ENCODE results near the gene RGS12.
A peak's percentile ranks its signal among the peaks of the same experiment; 100 is the strongest.

Gene RGS12

GRCh38 chr4:3292571-3293400 is at the start of gene RGS12:
Gene RGS12, plus strand, starts transcription at chr4:3293021. Its CDS starts 23,150 bp downstream, at chr4:3316171.
- DNase-seq = peak; percentile 61

GRCh38 chr4:3243136-3243780 is 49.6 kb upstream of the RGS12 start:
- DNase-seq = no peak

DNA sequence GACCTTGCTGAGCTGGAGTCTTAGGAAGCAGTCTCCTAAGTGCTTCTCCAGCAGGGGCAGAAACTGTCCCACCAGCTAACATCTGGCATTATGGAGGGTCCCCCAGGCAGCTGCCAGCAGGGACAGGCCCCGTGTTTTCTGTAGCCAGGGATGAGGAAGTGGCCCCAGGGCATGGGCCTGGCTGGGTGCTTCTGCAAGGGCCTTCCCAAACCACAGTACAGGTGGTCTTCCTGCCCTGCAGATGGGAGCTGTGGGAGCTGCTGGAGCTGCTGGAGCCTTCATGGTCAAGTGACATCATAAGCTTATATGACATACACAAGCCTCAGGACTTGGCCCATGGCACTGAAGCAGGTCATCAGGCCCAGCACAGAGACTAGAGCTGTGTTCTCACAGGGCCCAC is 48.8 kb upstream of the RGS12 start:
- no peak for DNase-seq

DNA sequence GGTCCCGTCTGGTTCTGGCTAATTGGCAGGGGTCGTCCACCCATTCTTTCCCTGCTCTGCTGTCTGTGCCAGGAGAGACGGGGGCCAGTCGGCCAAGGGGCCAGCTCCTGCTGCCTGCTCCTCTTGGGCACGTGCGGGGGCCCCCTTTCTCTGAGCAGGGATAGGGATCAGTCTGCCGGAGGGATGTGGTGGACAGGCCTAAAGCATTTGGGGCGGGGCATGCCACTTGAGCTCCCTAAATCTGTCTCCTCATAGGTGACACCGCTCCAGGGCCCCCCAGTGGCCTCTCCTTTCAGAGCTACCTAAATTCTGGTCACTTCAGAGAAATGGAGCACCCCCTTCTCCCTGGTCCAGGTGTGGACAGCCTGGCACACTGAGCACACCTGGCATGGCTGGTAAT is 48.1 kb upstream of the RGS12 start:
- no peak for DNase-seq

GRCh38 chr4:3245676-3246075 is 47.1 kb upstream of the RGS12 start:
- DNase-seq = no peak

- DNase-seq = no peak
Observed at GRCh38 chr4:3246458-3247398, 46.1 kb upstream of the RGS12 start.

DNA sequence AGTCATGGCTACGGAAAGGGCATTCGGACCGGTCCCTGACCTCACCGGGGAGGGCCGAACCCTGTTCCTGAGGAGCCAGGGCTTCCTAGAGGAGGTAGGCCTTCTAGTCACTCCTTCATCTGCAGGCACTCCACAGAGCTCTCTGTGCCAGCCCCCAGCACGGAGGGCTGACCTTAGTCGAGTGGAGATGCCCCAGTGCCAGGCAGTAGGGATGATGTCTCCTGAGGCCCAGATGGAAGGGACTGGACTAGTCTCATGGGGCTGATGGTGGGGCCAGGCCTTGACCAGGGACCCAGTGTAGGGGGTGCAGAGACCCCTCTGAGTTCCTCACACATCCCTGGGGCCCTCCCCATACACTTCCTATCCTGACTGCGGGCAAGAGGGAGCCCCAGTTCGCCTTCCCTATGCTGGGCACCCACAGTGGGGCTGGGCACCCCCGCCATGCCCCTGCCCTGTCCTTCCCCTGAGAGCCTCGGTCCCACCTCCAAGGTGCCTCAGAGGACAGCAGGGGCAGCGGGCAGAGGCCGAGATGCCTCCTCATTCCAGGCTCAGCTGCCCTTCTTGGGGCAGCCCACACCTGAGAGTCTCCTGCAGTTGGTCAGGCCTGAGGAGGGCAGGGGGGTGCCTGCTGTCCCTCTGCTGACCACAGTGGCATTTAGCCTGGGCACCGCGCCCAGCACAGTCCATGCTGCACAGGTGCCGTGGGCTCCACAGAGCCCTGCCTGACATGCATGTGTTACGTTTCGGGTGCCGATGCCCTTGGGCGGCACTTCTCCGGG is 45.2 kb upstream of the RGS12 start:
- no peak for DNase-seq

DNA sequence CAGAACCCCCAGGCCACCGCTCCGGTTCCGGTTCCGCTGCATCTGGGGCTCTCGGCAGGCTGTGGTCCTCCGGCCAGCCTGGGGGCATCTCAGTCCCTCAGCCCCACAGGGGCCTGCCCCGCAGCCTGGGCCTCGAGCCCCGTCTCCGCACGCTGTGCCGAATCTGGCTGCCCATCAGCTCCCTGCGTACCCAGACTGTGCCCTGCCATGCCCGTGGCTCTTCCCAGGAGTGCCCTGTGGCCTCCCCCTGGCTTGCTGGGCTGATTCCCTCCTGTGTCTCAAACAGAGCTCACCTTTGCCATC is 44.7 kb upstream of the RGS12 start:
- no peak for DNase-seq

DNA sequence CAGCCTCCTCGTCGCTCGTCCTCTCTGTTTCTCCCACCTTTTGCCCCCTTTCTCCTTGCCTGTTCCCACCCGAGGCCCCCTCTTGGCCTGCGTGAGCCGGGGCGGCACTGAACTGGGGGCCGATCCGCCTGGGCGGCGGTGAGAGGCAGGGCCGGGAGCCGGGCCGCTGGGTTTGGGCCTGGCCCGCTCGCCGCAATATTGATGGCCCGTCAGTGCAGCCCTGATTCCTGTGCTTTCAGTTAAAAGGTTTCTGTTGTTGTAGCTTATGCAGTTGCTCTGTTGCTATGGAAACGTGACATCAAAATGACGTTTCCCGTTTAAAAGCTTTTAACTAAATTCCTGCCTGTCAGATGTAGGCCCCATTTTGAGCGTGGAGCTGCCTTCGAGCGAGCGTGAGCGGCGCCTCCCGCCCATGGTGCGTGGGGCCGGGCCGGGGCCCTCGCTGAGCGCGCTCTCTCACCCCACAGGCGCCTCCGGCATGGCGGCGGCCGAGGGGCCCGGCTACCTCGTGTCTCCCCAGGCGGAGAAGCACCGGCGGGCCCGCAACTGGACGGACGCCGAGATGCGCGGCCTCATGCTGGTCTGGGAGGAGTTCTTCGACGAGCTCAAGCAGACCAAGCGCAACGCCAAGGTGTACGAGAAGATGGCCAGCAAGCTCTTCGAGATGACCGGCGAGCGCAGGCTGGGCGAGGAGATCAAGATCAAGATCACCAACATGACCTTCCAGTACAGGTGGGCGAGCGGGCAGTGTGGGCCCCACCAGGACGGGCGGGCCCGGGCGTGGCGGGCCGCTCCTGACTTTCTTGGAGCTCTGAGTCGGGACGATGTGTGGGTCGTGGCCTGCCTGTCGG is 43.8 kb upstream of the RGS12 start, which contains the start of gene MSANTD1:
MSANTD1 (plus strand) TSS at position 349 of the 851 bp plus-strand sequence; CDS start at position 413, 64 bp downstream.
- no peak for DNase-seq

- no peak for DNase-seq
Observed at GRCh38 chr4:3249711-3250437, 42.9 kb upstream of the RGS12 start.

GRCh38 chr4:3250438-3250955 is 42.3 kb upstream of the RGS12 start:
- no peak for DNase-seq

GRCh38 chr4:3250956-3251690 is 41.7 kb upstream of the RGS12 start:
- DNase-seq = no peak

DNA sequence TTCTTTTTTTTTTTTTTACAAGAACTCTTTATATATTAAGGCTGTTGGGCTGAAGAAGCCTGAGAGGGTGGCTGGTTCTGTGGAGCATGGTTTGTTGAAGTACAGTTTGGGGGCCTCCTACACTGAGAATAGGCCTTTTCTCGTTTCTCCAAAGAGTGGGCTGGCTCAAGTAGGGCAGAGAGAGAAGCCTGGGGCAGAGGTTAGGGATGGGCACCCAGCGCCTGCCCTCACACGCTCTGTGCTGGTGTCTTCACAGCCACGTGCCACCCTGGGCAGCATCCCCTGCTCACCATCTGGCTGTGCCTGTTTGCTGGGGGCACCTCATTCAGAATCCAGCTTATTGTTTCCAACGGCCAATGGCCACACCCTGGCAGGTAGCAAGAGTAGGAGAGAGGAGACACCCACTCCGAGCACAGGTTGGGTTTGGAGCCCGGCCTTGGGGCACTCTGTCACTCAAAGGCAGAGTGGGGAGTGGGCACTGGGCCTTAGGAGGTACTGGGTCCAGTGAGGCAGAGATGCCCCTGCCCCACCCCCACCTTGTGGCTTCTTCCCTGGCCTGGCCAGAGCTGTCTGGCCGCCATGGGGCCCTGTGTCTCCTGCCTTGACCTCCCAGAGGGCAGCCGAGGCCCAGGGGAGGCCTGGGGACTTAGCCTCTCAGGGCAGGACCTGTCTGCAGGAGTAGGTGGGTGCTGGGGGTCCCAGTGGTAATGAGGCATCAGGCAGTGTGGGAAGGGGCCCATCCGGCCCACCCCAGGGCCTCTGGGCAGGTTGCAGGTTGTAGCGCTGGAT is 40.9 kb upstream of the RGS12 start:
- no peak for DNase-seq

- no peak for DNase-seq
Observed at GRCh38 chr4:3252480-3252828, 40.4 kb upstream of the RGS12 start.

GRCh38 chr4:3252831-3253641 is 39.8 kb upstream of the RGS12 start:
- no peak for DNase-seq

DNA sequence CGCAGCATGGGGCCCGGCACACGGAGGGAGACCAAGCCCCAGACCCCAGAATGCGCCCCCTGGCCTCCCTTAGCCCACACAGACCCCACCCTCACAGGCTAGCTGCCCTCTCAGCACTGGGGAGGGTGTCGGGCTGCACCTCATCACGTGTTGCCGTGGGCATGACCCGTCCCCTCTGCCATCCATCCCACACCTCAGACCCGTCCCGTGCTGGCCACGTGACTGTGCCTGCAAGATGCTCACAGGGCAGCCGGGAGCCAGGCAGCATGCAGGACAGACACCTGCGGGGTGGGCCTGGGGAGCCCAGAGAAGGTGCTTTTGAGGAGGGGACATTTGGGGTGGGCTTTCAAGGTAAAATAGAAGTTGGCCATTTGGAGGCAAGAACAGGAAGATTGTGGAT is 39.0 kb upstream of the RGS12 start:
- DNase-seq = no peak

DNA sequence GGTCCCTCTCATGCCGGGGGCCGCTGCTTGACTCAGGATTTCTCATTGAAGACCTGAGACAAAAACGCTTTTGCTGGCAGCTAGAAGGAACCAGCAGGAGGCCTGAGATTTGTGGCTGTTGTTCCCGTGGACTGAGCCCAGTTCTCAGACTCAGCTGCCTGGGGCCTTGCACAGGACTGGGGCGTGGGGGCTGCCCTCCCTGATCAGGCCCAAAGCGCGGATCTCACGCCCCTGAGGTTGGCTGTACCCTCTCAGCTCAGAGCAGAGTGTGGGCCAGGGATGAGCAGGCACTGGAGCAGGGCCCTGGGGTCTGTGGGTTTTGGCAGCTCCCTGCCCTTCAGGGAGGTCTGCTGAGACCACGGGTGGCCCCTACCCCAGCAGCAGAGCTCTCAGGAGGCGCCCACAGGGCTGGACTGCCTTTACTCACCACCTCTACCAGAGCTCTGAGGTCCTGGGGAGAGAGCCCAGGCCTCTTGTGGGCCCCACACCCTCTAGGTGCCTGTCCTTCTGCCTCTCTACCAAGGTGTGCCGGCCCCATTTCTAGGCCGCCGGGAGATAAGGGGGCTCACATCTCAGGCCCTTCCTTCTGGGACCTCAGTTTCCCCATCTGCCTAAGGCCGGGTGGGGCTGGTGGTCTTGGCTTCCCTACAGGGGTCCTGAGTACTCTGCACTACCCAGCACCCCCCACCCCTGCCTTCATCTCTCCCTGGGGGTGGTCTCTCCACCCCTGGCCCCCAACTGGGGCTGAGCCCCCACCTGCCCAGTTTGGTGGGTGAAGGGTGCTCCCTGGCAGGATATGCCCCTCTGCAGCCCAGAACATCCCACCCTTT is 38.3 kb upstream of the RGS12 start:
- no peak for DNase-seq

All from NCI-H1105 treated with DMSO at 0.1 percent for 48 hours (cell line).